SW480 (cell line): Measurements from ENCODE around the gene SLC37A3.
"Not testable (repeated sequence)": the region's sequence is repeated elsewhere in the genome, so short reads cannot be mapped to it uniquely, and the experiment has no call there.

Source experiments
- DNase-seq: peaks from one replicate; pipeline ENCODE4 v3.0.0-alpha.2; 2016; ENCODE audit warnings: low spot score

The SLC37A3 gene

GRCh38 chr7:140397784-140398750 lies at the start of gene SLC37A3:
TSS of gene SLC37A3 (minus strand) at chr7:140398530. CDS start at chr7:140382526, 16,004 bp downstream.
- DNase-seq = peak; percentile 81

- DNase-seq = no peak
Observed at GRCh38 chr7:140447841-140448240, 49.5 kb upstream of the SLC37A3 start.

GRCh38 chr7:140446467-140446866 lies 48.1 kb upstream of the SLC37A3 start:
- no peak for DNase-seq

- DNase-seq = no peak
Observed at GRCh38 chr7:140441519-140441918, 43.2 kb upstream of the SLC37A3 start.

- no peak for DNase-seq
Observed at GRCh38 chr7:140440593-140440992, 42.3 kb upstream of the SLC37A3 start.

GRCh38 chr7:140439359-140439758 lies 41.0 kb upstream of the SLC37A3 start:
- DNase-seq = no peak

- DNase-seq = no peak
Observed at GRCh38 chr7:140435252-140435895, 37.0 kb upstream of the SLC37A3 start.

- DNase-seq = no peak
Observed at GRCh38 chr7:140433396-140433795, 35.1 kb upstream of the SLC37A3 start.

GRCh38 chr7:140426130-140426529 lies 27.8 kb upstream of the SLC37A3 start:
- DNase-seq = no peak

- no peak for DNase-seq
Observed at GRCh38 chr7:140425718-140426117, 27.4 kb upstream of the SLC37A3 start.

GRCh38 chr7:140423501-140423900 lies 25.2 kb upstream of the SLC37A3 start:
- DNase-seq = no peak

GRCh38 chr7:140421521-140421920 lies 23.2 kb upstream of the SLC37A3 start:
- DNase-seq = no peak

GRCh38 chr7:140418653-140419052 lies 20.3 kb upstream of the SLC37A3 start:
- no peak for DNase-seq

- not testable (repeated sequence) for DNase-seq
Observed at GRCh38 chr7:140418156-140418472, 19.8 kb upstream of the SLC37A3 start.

- DNase-seq = no peak
Observed at GRCh38 chr7:140417456-140418155, 19.3 kb upstream of the SLC37A3 start.

- no peak for DNase-seq
Observed at GRCh38 chr7:140416560-140416959, 18.2 kb upstream of the SLC37A3 start.

- not testable (repeated sequence) for DNase-seq
Observed at GRCh38 chr7:140415816-140416215, 17.5 kb upstream of the SLC37A3 start.

- no peak for DNase-seq
Observed at GRCh38 chr7:140415361-140415760, 17.0 kb upstream of the SLC37A3 start.

- DNase-seq = peak; percentile 22
Observed at GRCh38 chr7:140404565-140405065, 6.3 kb upstream of the SLC37A3 start.

- peak; percentile 50 for DNase-seq
Observed at GRCh38 chr7:140403878-140404564, 5.7 kb upstream of the SLC37A3 start, which contains the start of gene RAB19. TSS of gene RAB19 (plus strand) at chr7:140404058. CDS start at chr7:140407647, 3,589 bp downstream.

GRCh38 chr7:140402178-140402835 lies 4.0 kb upstream of the SLC37A3 start:
- DNase-seq = peak; percentile 41
